ENCODE measurements around the gene CMSS1. TPM values are rescaled to one million over a fixed set of nuclear protein-coding genes. Genes with fewer than 3 reads are reported as not detected.

The CMSS1 gene
- total RNA-seq, 1 donor from 2014 or later: 9.2 TPM

DNA sequence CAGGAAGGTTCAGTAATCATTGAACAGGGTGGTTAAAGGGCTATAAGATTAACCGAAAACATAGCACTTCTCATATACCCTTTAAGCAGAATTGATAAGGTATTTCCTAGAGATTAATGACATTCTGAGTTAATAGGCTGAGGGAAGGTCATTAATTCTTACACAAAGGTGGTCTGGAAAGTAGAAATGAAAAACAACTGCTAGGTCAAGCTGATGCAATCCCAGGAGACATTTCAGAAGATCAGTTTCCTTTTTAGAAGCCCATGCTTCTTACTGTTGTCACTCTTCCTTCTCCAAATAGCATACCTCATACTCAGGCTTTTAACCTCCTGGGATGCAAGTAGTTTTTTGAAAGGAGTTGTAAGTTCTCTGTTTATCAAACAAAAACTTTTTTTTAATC is 287.8 kb downstream of the CMSS1 start:
- Histone ChIP-seq H3K27ac (peak overlapping the region; percentile 66 to 70), H3K4me1 (peaks cover 10 to 66% of the 10 kb centered on the region in 2 donors), H3K27me3 (no peaks in the 10 kb centered on the region), H3K36me3 (no peaks in the 10 kb centered on the region), H3K9me3 (no peaks in the 10 kb centered on the region), H3K4me3 (no peak overlapping the region)
- intact Hi-C loops (cut with DNase I): no loop called here
- DNase-seq (ENCODE audit: low spot score in 2 of 2): no peak
- TF ChIP-seq, protein P1, sequence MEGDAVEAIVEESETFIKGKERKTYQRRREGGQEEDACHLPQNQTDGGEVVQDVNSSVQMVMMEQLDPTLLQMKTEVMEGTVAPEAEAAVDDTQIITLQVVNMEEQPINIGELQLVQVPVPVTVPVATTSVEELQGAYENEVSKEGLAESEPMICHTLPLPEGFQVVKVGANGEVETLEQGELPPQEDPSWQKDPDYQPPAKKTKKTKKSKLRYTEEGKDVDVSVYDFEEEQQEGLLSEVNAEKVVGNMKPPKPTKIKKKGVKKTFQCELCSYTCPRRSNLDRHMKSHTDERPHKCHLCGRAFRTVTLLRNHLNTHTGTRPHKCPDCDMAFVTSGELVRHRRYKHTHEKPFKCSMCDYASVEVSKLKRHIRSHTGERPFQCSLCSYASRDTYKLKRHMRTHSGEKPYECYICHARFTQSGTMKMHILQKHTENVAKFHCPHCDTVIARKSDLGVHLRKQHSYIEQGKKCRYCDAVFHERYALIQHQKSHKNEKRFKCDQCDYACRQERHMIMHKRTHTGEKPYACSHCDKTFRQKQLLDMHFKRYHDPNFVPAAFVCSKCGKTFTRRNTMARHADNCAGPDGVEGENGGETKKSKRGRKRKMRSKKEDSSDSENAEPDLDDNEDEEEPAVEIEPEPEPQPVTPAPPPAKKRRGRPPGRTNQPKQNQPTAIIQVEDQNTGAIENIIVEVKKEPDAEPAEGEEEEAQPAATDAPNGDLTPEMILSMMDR (IDR thresholded peaks at IDR 0.05): no peak

DNA sequence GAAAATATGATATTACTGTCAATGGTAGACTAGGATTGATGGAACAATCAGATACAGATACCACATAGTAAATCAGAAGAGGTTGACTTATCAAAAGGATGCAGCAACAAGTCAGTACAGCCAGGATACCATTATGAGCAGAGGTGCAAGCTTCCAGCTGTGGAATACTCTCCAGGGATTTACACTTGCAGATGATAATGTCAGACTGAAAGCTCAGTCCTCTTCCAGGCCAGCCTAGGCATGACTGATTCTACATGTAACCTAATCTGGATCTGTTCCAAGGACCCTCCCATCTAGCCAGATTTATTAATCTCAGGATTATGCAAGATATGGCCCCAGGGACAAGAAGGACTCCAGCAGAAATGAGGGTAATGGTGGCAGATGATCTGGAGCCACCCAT is 288.4 kb downstream of the CMSS1 start:
- intact Hi-C loops (cut with DNase I): no loop called here
- no peaks in the 10 kb centered on the region for H3K9me3 ChIP-seq
- no peak for DNase-seq (ENCODE audit: low spot score in 2 of 2)
- H3K4me1 ChIP-seq: peaks cover 15 to 71% of the 10 kb centered on the region in 2 donors
- no peak overlapping the region for H3K4me3 ChIP-seq
- TF ChIP-seq, protein P1 (IDR thresholded peaks at IDR 0.05): no peak
- H3K27me3 ChIP-seq: no peaks in the 10 kb centered on the region
- H3K27ac ChIP-seq: peak overlapping the region; percentile 66 to 70
- no peaks in the 10 kb centered on the region for H3K36me3 ChIP-seq

DNA sequence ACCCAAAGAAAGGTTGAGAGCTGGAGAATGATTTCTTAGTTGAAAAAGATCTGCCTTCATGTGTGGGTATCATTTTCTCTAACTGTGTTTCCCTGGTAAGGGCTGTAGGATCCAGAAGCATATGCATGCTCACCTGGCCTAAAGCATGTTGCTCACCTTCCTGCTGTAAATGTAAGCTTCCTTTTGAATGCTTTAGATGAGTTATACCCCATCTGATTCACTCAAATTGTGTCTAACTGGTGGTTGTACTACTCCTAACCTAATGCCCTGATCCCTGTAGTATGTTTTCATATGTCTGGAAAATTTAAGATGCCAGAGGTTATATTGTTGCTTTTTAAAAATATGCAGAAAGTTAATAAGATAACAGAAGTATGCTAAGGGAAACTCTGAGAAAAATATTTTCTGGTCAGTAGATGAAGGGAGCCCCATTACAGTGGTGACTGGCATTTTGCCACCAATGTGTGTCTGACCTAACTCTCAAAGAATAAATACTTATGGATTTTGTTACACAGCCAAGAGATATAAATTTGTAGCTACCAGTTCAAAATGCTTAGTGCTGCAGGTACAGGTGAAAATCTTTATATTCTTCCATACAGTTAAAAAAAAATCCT is 289.0 kb downstream of the CMSS1 start:
- H3K4me3 ChIP-seq: no peak overlapping the region
- TF ChIP-seq, protein P1 (IDR thresholded peaks at IDR 0.05): no peak
- H3K27me3 ChIP-seq: no peaks in the 10 kb centered on the region
- no peaks in the 10 kb centered on the region for H3K36me3 ChIP-seq
- intact Hi-C loops (cut with DNase I): no loop called here
- no peaks in the 10 kb centered on the region for H3K9me3 ChIP-seq
- peaks cover 16 to 73% of the 10 kb centered on the region in 2 donors for H3K4me1 ChIP-seq
- DNase-seq (ENCODE audit: low spot score in 2 of 2): no peak
- peak overlapping the region; percentile 66 to 70 for H3K27ac ChIP-seq

DNA sequence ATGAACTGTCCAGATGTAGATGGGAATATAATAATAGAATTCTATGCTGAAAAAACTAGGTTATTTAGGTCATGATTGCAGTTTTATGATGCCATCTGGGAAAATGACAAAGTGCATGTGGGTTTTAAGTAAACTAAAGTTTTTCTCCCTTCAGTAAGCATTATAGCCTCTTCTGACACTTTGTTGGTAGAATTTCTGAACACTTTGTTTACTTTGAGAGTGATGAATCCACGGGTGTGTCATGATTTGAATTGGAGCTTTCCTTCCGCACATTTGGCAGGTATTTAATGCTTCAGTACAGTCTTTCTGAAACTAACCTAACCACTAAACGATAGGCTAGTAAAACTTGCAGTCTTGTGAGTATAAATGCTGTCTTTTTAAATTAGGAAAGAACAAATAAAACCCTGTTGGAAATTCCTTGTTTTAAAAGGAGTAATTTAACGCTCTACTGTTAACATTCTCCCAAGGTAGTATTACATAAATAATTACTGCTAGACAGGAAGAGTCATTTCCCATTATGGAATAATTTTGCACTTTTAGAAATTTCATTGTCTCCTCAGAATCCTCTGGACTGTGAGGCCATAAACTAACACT is 289.7 kb downstream of the CMSS1 start:
- H3K27me3 ChIP-seq: no peaks in the 10 kb centered on the region
- no peaks in the 10 kb centered on the region for H3K9me3 ChIP-seq
- no peak overlapping the region for H3K4me3 ChIP-seq
- peaks cover 16 to 73% of the 10 kb centered on the region in 2 donors for H3K4me1 ChIP-seq
- DNase-seq (ENCODE audit: low spot score in 2 of 2): no peak
- intact Hi-C loops (cut with DNase I): no loop called here
- no peaks in the 10 kb centered on the region for H3K36me3 ChIP-seq
- TF ChIP-seq, protein P1 (IDR thresholded peaks at IDR 0.05): no peak
- peak overlapping the region; percentile 66 to 70 for H3K27ac ChIP-seq

DNA sequence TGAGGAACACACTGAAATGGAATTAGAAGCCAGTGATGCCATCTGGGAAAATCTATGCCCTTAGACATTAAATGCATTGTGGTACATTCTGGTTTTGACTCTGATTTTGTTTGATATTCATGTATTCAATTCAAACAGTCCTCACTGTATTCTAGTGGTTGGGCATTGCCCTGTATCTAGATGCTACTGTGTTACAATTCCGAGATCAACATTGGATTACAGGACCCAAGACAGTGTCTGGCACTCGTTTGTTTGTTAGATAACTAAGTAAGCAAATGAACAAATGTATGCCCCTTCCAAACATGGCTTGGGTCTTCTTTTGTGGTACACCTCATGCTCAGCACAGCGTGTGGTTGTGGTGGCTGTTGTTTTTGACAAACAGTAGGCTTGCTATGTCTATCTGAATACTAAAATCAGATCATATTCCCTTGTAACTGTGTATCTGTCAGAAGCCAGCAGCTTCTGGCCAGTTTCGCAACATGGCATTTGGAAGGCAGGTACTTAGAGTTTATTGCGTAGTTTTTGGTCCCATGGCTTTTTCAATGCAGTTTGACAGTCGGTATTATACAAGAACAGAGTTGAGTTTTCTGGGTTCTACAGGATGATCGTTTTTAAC is 290.9 kb downstream of the CMSS1 start:
- Histone ChIP-seq H3K27ac (peak overlapping the region; percentile 49 to 54), H3K9me3 (no peaks in the 10 kb centered on the region), H3K27me3 (no peaks in the 10 kb centered on the region), H3K4me3 (no peak overlapping the region), H3K36me3 (no peaks in the 10 kb centered on the region), H3K4me1 (peaks cover 16 to 63% of the 10 kb centered on the region in 2 donors)
- no peak for DNase-seq (ENCODE audit: low spot score in 2 of 2)
- TF ChIP-seq, protein P1 (IDR thresholded peaks at IDR 0.05): no peak
- intact Hi-C loops (cut with DNase I): no loop called here

All from ascending aorta (tissue), 2 donors.